ENCODE measurements around the gene COL5A1.

GRCh38 chr9:134841180-134841904, 199.7 kb downstream of the COL5A1 start:
- TF ChIP-seq CTCF (conservative IDR thresholded peaks at IDR 0.05; ENCODE audit: low read depth, low read length): no peak
- no peak for TF ChIP-seq EZH2phosphoT487 (IDR thresholded peaks at IDR 0.05; ENCODE audit: borderline replicate concordance, low read length)
- no peak for TF ChIP-seq EZH2 (IDR thresholded peaks at IDR 0.05; ENCODE audit: low read length, unreplicated experiment)
